Activated CD4-positive, alpha-beta memory T cell treated with anti-CD3 and anti-CD28 coated beads, Interleukin-2, amount 10 ng/mL, durations not matched to agents 7 days and 5 days (primary cell): ENCODE data around the gene RAP1GAP. TPM values are rescaled to one million over a fixed set of nuclear protein-coding genes. Genes with fewer than 3 reads are reported as not detected.

ENCODE experiments used
- CTCF ChIA-PET: fragments of 350-600 bp; sonication (Branson Sonifier 250); formaldehyde crosslinking; loops from one replicate; lab custom pipeline; 2021; ENCODE audit warnings: antibody characterized with exemption, inconsistent platforms; lab: Charles Lee
- POLR2A ChIA-PET: fragments of 350-600 bp; sonication (Branson Sonifier 250); formaldehyde crosslinking; loops from one replicate; lab custom pipeline; 2021; ENCODE audit warnings: antibody characterized with exemption; lab: Charles Lee
- DNase-seq: peaks from one replicate; pipeline ENCODE4 v3.0.0-alpha.2; 2020
- H3K27ac Mint-ChIP-seq: one replicate; pipeline ENCODE4 v1.8.0; 2021; ENCODE audit warnings: mild to moderate bottlenecking, mixed read lengths
- H3K27me3 Mint-ChIP-seq: one replicate; pipeline ENCODE4 v1.8.0; 2021; ENCODE audit warnings: mixed read lengths
- H3K36me3 Mint-ChIP-seq: one replicate; pipeline ENCODE4 v1.8.0; 2021; ENCODE audit warnings: low read depth, mixed read lengths
- H3K4me1 Mint-ChIP-seq: one replicate; pipeline ENCODE4 v1.8.0; 2021; ENCODE audit warnings: mixed read lengths
- H3K4me3 Mint-ChIP-seq: one replicate; pipeline ENCODE4 v1.8.0; 2021; ENCODE audit warnings: mild to moderate bottlenecking, mixed read lengths
- H3K9me3 Mint-ChIP-seq: one replicate; pipeline ENCODE4 v1.8.0; 2021; ENCODE audit warnings: mixed read lengths
- total RNA-seq, 2 experiments: library from RNA; stranded (reverse); gene quantifications; one replicate each; pipeline ENCODE4 v1.2.3, GENCODE V29; 2021

The RAP1GAP gene
- total RNA-seq, 2 experiments from 2014 or later = 0.15 TPM; not detected in 1

GRCh38 chr1:21653744-21654100 lies 15.4 kb downstream of the RAP1GAP start:
- ChIA-PET CTCF (no interaction called here), POLR2A (no interaction called here)
- H3K36me3 Mint-ChIP-seq = no peaks in the 10 kb centered on the region
- DNase-seq = no peak
- H3K4me3 Mint-ChIP-seq = no peak overlapping the region
- H3K27me3 Mint-ChIP-seq = peaks cover 31% of the 10 kb centered on the region
- H3K27ac Mint-ChIP-seq = no peak overlapping the region
- peaks cover 15% of the 10 kb centered on the region for H3K4me1 Mint-ChIP-seq
- no peaks in the 10 kb centered on the region for H3K9me3 Mint-ChIP-seq

DNA sequence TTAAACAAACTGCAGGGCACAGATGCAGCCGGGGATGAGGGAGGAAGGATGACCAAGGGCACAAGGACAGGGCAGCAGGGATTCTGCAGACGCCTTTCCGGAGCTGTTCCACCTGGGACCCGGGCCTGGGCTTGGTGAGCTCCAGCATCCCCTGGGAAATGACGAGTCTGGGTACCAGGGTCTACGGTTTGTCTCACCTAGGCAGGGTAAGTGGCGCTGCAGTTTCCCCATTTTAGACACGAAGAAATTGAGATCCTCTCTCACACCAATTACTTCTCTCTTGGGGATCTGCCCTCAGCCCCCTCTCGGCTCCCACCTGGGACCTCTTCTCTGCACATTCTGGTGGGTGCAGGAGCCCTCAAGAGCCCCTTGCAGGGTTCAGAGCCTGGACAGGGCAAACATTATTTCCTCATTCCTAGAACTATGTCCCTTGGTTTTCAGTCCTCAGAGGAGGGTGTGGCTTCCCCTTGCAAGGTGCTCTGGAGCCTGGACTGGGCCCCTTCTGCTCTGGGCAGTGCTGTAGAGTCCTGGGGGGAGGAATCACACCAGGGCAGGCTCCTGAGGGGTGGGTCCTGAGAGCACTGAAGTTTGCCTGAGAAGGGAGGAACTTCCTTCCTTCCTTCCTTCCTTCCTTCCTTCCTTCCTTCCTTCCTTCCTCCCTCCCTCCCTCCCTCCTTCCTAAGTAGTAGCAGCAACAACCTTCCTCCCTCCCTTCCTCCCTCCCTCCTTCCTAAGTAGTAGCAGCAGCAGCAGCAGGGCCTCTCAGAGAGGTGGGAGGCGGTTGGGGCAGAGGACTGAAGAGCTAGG lies 16.0 kb downstream of the RAP1GAP start:
- Mint-ChIP-seq H3K27me3 (peaks cover 33% of the 10 kb centered on the region), H3K36me3 (no peaks in the 10 kb centered on the region), H3K9me3 (no peaks in the 10 kb centered on the region), H3K4me1 (peaks cover 15% of the 10 kb centered on the region), H3K27ac (no peak overlapping the region), H3K4me3 (no peak overlapping the region)
- no peak for DNase-seq
- ChIA-PET CTCF (no interaction called here), POLR2A (no interaction called here)

DNA sequence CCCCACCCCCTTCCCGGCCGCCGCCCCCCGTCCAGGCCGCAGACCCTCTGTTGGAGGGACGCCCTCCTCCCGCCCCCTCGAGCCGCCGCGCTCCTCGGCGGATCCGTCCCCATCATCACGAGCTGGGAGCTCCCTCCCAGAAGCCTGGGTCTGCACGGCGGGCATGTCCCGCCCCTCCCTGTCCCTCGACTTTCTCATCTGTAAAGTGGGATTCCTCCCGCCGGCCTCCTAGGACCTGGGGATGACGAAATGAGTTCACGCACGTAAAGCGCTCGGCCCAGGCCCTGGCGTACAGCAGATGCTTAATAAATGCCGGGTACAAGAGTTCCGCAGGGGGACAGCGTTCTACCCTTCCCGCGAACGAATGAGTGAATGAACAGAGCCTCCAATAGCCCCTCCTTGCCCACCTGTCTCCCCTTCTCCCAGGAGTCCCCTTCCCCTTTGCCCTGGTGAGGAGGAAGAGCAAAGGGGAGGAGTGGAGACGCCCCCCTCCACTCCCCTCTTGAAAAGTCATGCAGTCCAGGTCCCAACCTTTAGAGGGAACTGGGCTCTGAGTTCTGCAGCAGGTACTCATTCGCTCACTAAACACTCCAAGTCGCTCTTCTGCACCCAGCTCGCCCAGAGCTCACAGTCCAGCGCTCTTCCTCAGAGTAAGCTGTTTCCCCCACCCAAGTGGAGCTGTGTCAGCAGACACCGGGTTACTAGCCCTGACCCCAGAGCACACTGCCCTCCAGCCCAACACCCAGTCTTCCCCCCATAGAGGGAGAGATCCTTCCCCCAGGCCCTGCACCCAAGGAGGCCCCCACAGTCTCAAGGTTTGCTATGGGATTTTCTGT lies 16.8 kb downstream of the RAP1GAP start:
- H3K9me3 Mint-ChIP-seq = no peaks in the 10 kb centered on the region
- H3K36me3 Mint-ChIP-seq = no peaks in the 10 kb centered on the region
- peak overlapping the region; percentile 60 for H3K4me3 Mint-ChIP-seq
- no peak for DNase-seq
- ChIA-PET CTCF (interaction anchor here (0.6 kb wide), 1 partner anchor 93 kb away, joined by 3 read pairs; no protein-coding TSS in a partner anchor), POLR2A (no interaction called here)
- peaks cover 15% of the 10 kb centered on the region for H3K4me1 Mint-ChIP-seq
- peaks cover 33% of the 10 kb centered on the region for H3K27me3 Mint-ChIP-seq
- H3K27ac Mint-ChIP-seq = no peak overlapping the region

DNA sequence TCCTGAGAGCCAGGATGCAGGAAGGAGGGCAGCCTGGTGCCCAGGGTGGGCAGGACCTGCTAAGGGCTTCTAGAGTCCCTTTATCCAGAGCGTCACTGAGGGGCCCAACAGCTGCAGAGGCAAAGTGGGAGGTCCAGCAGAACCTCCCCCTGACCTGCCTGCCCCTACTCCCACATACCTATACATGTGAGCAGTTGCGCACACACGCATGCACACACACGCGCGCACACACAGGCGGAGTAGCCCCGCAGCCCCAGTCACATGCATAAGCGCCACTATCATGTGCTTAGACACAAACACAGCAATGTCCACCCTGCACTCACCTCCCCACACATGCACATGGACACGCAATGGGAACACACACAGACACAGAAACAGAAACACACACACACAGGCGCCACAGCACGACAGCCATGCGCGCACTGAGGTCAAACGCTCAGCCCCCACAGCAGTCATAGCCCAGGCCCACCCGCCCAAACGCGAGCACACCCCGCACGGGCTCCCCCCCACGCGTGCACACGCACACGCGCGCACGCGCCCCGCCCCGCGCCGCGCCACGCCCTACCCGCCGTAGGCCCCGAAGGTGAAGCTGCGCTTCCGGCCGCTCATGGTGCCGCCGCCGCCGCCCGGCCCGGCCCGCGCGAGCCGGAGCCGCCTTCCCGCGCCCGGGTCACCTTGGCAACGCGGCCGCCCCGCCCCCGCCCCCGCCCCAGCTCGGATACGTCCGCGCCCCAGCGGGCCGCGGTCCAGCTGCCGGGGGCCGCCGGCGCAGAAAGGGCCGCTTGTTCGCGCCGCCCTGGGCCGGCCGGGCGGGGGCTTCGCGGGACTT lies 17.7 kb downstream of the RAP1GAP start:
- no peaks in the 10 kb centered on the region for H3K9me3 Mint-ChIP-seq
- H3K4me1 Mint-ChIP-seq = peaks cover 15% of the 10 kb centered on the region
- no peaks in the 10 kb centered on the region for H3K36me3 Mint-ChIP-seq
- peaks cover 33% of the 10 kb centered on the region for H3K27me3 Mint-ChIP-seq
- POLR2A ChIA-PET = no interaction called here
- H3K4me3 Mint-ChIP-seq = peak overlapping the region; percentile 77
- peak; percentile 51 for DNase-seq
- CTCF ChIA-PET = interaction anchor here (0.6 kb wide), 1 partner anchor 94 kb away, joined by 3 read pairs; no protein-coding TSS in a partner anchor
- H3K27ac Mint-ChIP-seq = no peak overlapping the region

DNA sequence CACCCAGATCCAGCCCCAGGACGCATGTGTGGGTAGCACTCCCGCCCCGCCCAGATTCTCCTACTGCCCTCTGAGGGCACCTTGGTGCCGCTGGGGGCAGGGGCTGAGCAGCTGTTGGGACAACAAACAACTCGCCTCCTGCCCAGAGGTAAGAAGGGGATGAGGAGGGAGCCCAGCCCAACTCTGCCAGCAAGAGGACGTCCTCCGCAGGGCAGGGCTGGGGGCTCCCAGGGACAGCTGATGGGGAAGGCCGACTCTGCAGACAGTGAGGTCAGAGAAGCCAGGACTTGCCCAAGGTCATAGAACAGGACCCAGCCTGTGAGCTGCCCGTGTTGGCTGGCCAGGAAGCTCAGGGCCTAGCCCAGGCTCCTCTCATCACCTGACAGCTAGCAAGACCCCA lies 18.8 kb downstream of the RAP1GAP start:
- no peaks in the 10 kb centered on the region for H3K9me3 Mint-ChIP-seq

GRCh38 chr1:21649315-21649714 lies 19.8 kb downstream of the RAP1GAP start:
- no peaks in the 10 kb centered on the region for H3K36me3 Mint-ChIP-seq
- H3K4me1 Mint-ChIP-seq = peaks cover 15% of the 10 kb centered on the region
- POLR2A ChIA-PET = no interaction called here
- no peak overlapping the region for H3K4me3 Mint-ChIP-seq
- CTCF ChIA-PET = no interaction called here
- H3K27me3 Mint-ChIP-seq = peaks cover 31% of the 10 kb centered on the region
- H3K9me3 Mint-ChIP-seq = no peaks in the 10 kb centered on the region
- no peak for DNase-seq
- H3K27ac Mint-ChIP-seq = no peak overlapping the region

More for the DNA sequence above, 18.8 kb downstream of the RAP1GAP start:
- no peak overlapping the region for H3K4me3 Mint-ChIP-seq
- H3K27ac Mint-ChIP-seq = no peak overlapping the region
- no peak for DNase-seq
- peaks cover 33% of the 10 kb centered on the region for H3K27me3 Mint-ChIP-seq
- peaks cover 15% of the 10 kb centered on the region for H3K4me1 Mint-ChIP-seq
- H3K36me3 Mint-ChIP-seq = no peaks in the 10 kb centered on the region
- POLR2A ChIA-PET = no interaction called here
- CTCF ChIA-PET = no interaction called here

DNA sequence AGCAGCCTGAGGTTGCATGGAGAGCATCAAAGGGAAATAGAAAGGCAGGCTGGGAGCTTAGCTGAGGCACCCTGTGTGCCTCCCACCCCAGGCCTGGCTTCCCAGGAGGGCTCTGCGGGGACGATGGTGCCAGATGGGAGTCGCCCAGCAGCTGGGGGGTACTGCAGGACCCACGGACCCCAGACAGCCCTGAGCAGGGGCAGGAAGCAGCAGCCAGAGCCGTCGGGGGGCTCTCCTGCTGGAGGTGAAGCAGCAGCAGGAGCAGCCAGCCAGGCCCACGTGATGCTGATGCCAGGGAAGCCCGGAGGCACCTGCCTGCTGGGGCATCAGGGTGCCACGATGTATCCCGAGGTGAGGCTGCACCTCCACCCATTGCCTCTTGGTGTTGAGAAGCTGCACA lies 20.4 kb downstream of the RAP1GAP start:
- POLR2A ChIA-PET = no interaction called here
- CTCF ChIA-PET = no interaction called here
- H3K27ac Mint-ChIP-seq = no peak overlapping the region

DNA sequence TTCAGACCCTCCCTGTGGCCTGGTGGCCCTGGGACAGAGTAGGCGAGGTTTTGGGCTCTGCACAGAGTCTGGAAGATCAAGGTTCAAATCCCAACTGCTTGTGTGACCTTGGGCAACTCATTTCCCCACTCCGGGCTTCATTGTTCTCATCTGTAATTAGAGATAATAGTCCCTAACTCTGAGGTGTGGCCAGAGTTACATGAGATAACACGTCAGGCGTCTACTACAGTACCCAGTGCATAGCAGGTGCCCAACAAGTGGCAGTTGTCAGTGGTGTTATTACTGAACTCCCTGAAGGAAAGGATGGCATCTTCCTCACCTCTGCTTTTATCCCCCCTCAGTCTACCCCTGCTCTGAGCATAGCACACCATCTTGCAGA lies 20.8 kb downstream of the RAP1GAP start:
- Mint-ChIP-seq H3K36me3 (no peaks in the 10 kb centered on the region), H3K9me3 (no peaks in the 10 kb centered on the region), H3K4me3 (no peak overlapping the region), H3K27me3 (peaks cover 28% of the 10 kb centered on the region), H3K4me1 (peaks cover 15% of the 10 kb centered on the region), H3K27ac (no peak overlapping the region)
- DNase-seq = no peak
- POLR2A ChIA-PET = no interaction called here
- CTCF ChIA-PET = interaction anchor here (1.0 kb wide), 1 partner anchor 12 kb away, joined by 3 read pairs; no protein-coding TSS in a partner anchor

More for the DNA sequence above, 20.4 kb downstream of the RAP1GAP start:
- Mint-ChIP-seq H3K4me1 (peaks cover 15% of the 10 kb centered on the region), H3K27me3 (peaks cover 28% of the 10 kb centered on the region), H3K4me3 (no peak overlapping the region), H3K36me3 (no peaks in the 10 kb centered on the region), H3K9me3 (no peaks in the 10 kb centered on the region)
- no peak for DNase-seq

GRCh38 chr1:21647431-21648351 lies 21.5 kb downstream of the RAP1GAP start:
- peak; percentile 50 for DNase-seq
- peaks cover 13% of the 10 kb centered on the region for H3K4me1 Mint-ChIP-seq
- H3K4me3 Mint-ChIP-seq = no peak overlapping the region
- no peak overlapping the region for H3K27ac Mint-ChIP-seq
- H3K36me3 Mint-ChIP-seq = no peaks in the 10 kb centered on the region
- ChIA-PET POLR2A (no interaction called here), CTCF (interaction anchor here (1.0 to 1.1 kb wide), 2 partner anchors 10 to 13 kb away, joined by 3 read pairs; no protein-coding TSS in a partner anchor)
- H3K9me3 Mint-ChIP-seq = no peaks in the 10 kb centered on the region
- peaks cover 22% of the 10 kb centered on the region for H3K27me3 Mint-ChIP-seq

- peaks cover 9% of the 10 kb centered on the region for H3K27me3 Mint-ChIP-seq
- CTCF ChIA-PET = no interaction called here
These were observed 23.6 kb downstream of the RAP1GAP start for GRCh38 chr1:21645550-21645949.

GRCh38 chr1:21644906-21645305 lies 24.3 kb downstream of the RAP1GAP start:
- Mint-ChIP-seq H3K9me3 (no peaks in the 10 kb centered on the region), H3K4me1 (no peaks in the 10 kb centered on the region), H3K36me3 (no peaks in the 10 kb centered on the region), H3K27ac (no peak overlapping the region), H3K4me3 (no peak overlapping the region), H3K27me3 (peaks cover 11% of the 10 kb centered on the region)
- ChIA-PET CTCF (no interaction called here), POLR2A (no interaction called here)
- DNase-seq = no peak

More at GRCh38 chr1:21645550-21645949, 23.6 kb downstream of the RAP1GAP start:
- no peaks in the 10 kb centered on the region for H3K9me3 Mint-ChIP-seq
- POLR2A ChIA-PET = no interaction called here
- no peaks in the 10 kb centered on the region for H3K4me1 Mint-ChIP-seq
- no peak overlapping the region for H3K27ac Mint-ChIP-seq
- no peak overlapping the region for H3K4me3 Mint-ChIP-seq
- DNase-seq = no peak
- no peaks in the 10 kb centered on the region for H3K36me3 Mint-ChIP-seq

GRCh38 chr1:21644348-21644747 lies 24.8 kb downstream of the RAP1GAP start:
- Mint-ChIP-seq H3K9me3 (no peaks in the 10 kb centered on the region), H3K4me3 (no peak overlapping the region), H3K27ac (no peak overlapping the region), H3K4me1 (no peaks in the 10 kb centered on the region), H3K27me3 (peaks cover 8% of the 10 kb centered on the region), H3K36me3 (no peaks in the 10 kb centered on the region)
- DNase-seq = no peak
- ChIA-PET CTCF (no interaction called here), POLR2A (no interaction called here)
